Astrocyte (in vitro differentiated cells and primary cell): ENCODE results near the gene TNFSF13.

ENCODE experiments used
- CTCF ChIP-seq: IDR thresholded peaks from 2 replicates; pipeline ENCODE4 v1.5.1; 2011; ENCODE audit warnings: low read depth, mild to moderate bottlenecking, inconsistent platforms, low read length, moderate library complexity; ENCODE audit not compliant: insufficient read depth
- EZH2 ChIP-seq: IDR thresholded peaks from 2 replicates; pipeline ENCODE4 v1.6.1; 2012; ENCODE audit warnings: mild to moderate bottlenecking, low read length, inconsistent platforms; ENCODE audit not compliant: insufficient read depth

DNA sequence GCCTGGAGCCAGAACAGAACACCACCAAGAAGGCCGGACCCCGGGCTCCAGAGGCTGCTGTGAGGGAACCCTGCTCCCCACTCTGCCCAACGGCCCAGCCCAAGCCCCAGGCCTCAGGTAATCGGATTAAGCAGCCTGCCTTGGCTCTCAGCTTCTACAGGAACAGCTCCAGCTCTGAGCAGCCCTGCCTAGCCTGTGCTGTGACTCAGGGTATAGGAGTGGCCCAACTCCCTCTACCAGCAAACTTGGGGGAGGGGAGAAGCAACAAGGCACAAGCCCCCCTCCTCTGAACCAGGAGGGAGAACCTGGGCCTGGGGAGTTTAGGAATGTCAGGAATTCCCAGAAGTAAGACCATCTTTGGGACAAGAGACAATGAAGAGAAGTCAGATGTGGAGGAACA is 32.2 kb downstream of the TNFSF13 start:
- no peak for TF ChIP-seq CTCF
- TF ChIP-seq EZH2, result no peak
